K562 (cell line): ENCODE measurements around the gene SIRPA. TPM values are rescaled to one million over a fixed set of nuclear protein-coding genes. Genes with fewer than 3 reads are reported as not detected.

ENCODE experiments used
- ATAC-seq: fragments of 200-7000 bp; cut with Tn5 transposase; 3 replicates; pipeline ENCODE4 v1.9.1; 2020; ENCODE audit warnings: moderate library complexity
- BruUV-seq: library from RNA; stranded (reverse); fragments of 400-500 nt; replicated peaks from 2 replicates; lab custom pipeline; 2021; lab: Mats Ljungman, UMichigan
- CTCF ChIA-PET: fragments of 300-600 bp; formaldehyde crosslinking; extraction: SDS; loops from one replicate; lab custom pipeline; 2021; ENCODE audit warnings: low intra/inter-chr PET ratio; lab: Yijun Ruan, JAX
- POLR2A ChIA-PET: fragments of 300-600, 350-650 bp; sonication (Branson Sonifier 250); formaldehyde crosslinking; extraction: SDS; loops from one replicate; lab custom pipeline; 2021; ENCODE audit warnings: antibody characterized with exemption, inconsistent platforms; lab: Yijun Ruan, JAX
- DNase-seq, 4 experiments: peaks; one replicate each; pipeline versions ENCODE4 v3.0.0 to v3.0.0-alpha.2; 2011 to 2018; ENCODE audit warnings: low spot score in 3 of 4, mixed read lengths in 3 of 4; ENCODE audit errors: extremely low read depth in 1 of 4
- FAIRE-seq: peaks from 2 replicates; lab custom pipeline; 2011; peaks lifted over from hg19 to GRCh38; lab: Jason Lieb, UNC
- H2AFZ ChIP-seq: 2 replicates; pipeline ENCODE4 v1.6.0; 2011; ENCODE audit warnings: low read depth, low read length, control low read depth, inconsistent platforms
- H3K27ac ChIP-seq: fragments of 200-600 bp; 3 replicates; pipeline ENCODE4 v1.8.0; 2011; ENCODE audit warnings: low read depth, mild to moderate bottlenecking, control low read depth, inconsistent platforms, low read length, moderate library complexity, mixed read lengths; ENCODE audit errors: extremely low read depth
- H3K27me3 ChIP-seq, 2 experiments: fragments of 300-600 bp in 1 of 2; 2 replicates in 1 of 2; 3 replicates in 1 of 2; pipeline versions ENCODE4 v1.6.0 to v1.8.0; 2011; ENCODE audit warnings: inconsistent platforms in 2 of 2, low read length in 2 of 2, mild to moderate bottlenecking in 1 of 2, mixed read lengths in 1 of 2, moderate library complexity in 1 of 2; ENCODE audit not compliant: control insufficient read depth in 2 of 2, insufficient read depth in 2 of 2
- H3K36me3 ChIP-seq: fragments of 300-600 bp; 3 replicates; pipeline ENCODE4 v1.8.0; 2011; ENCODE audit warnings: mild to moderate bottlenecking, low read length, inconsistent platforms; ENCODE audit not compliant: control insufficient read depth, insufficient read depth
- H3K4me1 ChIP-seq, 2 experiments: fragments of 200-600 bp in 1 of 2; replicated peaks in 1 of 2; 2 replicates in 1 of 2; 3 replicates in 1 of 2; pipeline versions ENCODE4 v1.5.1 to v1.8.0; 2011; ENCODE audit warnings: inconsistent platforms in 2 of 2, low read length in 2 of 2, mild to moderate bottlenecking in 1 of 2, mixed read lengths in 1 of 2, moderate library complexity in 1 of 2; ENCODE audit not compliant: control insufficient read depth in 2 of 2, insufficient read depth in 2 of 2
- H3K4me2 ChIP-seq: 2 replicates; pipeline ENCODE4 v1.6.1; 2011; ENCODE audit warnings: low read length, control low read depth, inconsistent platforms, mixed read lengths; ENCODE audit not compliant: insufficient read depth
- H3K4me3 ChIP-seq: fragments of 200-600 bp; sonication (generic), shearing (Covaris generic); 2 replicates; pipeline ENCODE4 v1.5.1; 2016; ENCODE audit warnings: control low read depth, inconsistent platforms
- H3K79me2 ChIP-seq: fragments of 200-600 bp; 3 replicates; pipeline ENCODE4 v1.8.0; 2011; ENCODE audit warnings: low read length, inconsistent platforms; ENCODE audit not compliant: control insufficient read depth, insufficient read depth
- H3K9ac ChIP-seq, 2 experiments: 2 replicates each; pipeline versions ENCODE4 v1.6.0 to v1.6.1; 2011; ENCODE audit warnings: low read depth in 2 of 2, low read length in 2 of 2, control low read depth in 1 of 2, inconsistent platforms in 1 of 2, mild to moderate bottlenecking in 1 of 2, mixed read lengths in 1 of 2; ENCODE audit not compliant: insufficient read depth in 1 of 2
- H3K9me1 ChIP-seq: one replicate; pipeline ENCODE4 v1.6.0; 2011; ENCODE audit warnings: inconsistent platforms, mild to moderate bottlenecking, low read length, moderate library complexity; ENCODE audit not compliant: control insufficient read depth, insufficient read depth
- H3K9me3 ChIP-seq: replicated peaks from 2 replicates; pipeline ENCODE4 v1.5.1; 2011; ENCODE audit warnings: low read depth, low read length, inconsistent platforms; ENCODE audit not compliant: control insufficient read depth, insufficient read depth
- H4K20me1 ChIP-seq: replicated peaks from 2 replicates; pipeline ENCODE4 v1.6.1; 2011; ENCODE audit warnings: low read length, inconsistent platforms, mixed read lengths; ENCODE audit not compliant: control insufficient read depth, insufficient read depth
- BMI1 ChIP-seq: fragments of 150-350 bp; IDR thresholded peaks from 2 replicates; pipeline ENCODE4 v1.6.1; 2014; ENCODE audit warnings: low read length
- BRF1 ChIP-seq: IDR thresholded peaks from 3 replicates; pipeline ENCODE4 v1.6.1; 2011; ENCODE audit warnings: borderline replicate concordance, mild to moderate bottlenecking; ENCODE audit not compliant: insufficient read length; ENCODE audit errors: extremely low read depth
- SUPT5H ChIP-seq: fragments of 450-650 bp; IDR thresholded peaks from 2 replicates; pipeline ENCODE4 v1.6.1; 2016
- TEAD4 ChIP-seq, 2 experiments: sonication (generic) in 1 of 2; formaldehyde crosslinking in 1 of 2; IDR thresholded peaks; 2 replicates each; pipeline versions ENCODE4 v1.6.1 to v1.8.0; 2012 to 2022; ENCODE audit warnings: borderline replicate concordance in 1 of 2, inconsistent platforms in 1 of 2, low read length in 1 of 2, mild to moderate bottlenecking in 1 of 2, missing genetic modification reagents in 1 of 2
- ZKSCAN8 ChIP-seq: fragments of 200-800 bp; sonication (Bioruptor generic); IDR thresholded peaks from 2 replicates; pipeline ENCODE4 v1.6.1; 2016; ENCODE audit warnings: missing genetic modification characterization, missing compliant biosample characterization
- ZNF695 ChIP-seq: fragments of 450-650 bp; formaldehyde crosslinking; IDR thresholded peaks from 2 replicates; pipeline ENCODE4 v1.4.0; 2020; ENCODE audit warnings: mild to moderate bottlenecking, moderate library complexity
- WGBS: fragments of 100-300 bp; shearing (Covaris generic); methylation state at CpG from one replicate; pipeline ENCODE4 v1.1.6; 2016; ENCODE audit warnings: low coverage, mixed read lengths; ENCODE audit not compliant: insufficient coverage; ENCODE audit errors: missing lambda C conversion rate; 5-methylcytosine and 5-hydroxymethylcytosine counted together
- in situ Hi-C: fragments of 300-500 bp; cut with MboI; formaldehyde crosslinking; loops from 4 replicates; pipeline ENCODE4 v1.15.0; 2018; ENCODE audit warnings: inconsistent platforms, mixed read lengths
- intact Hi-C: fragments of 100-400 bp; cut with micrococcal nuclease; formaldehyde crosslinking; loops from 2 replicates; pipeline ENCODE4 v1.14.2; 2022
- polyA plus RNA-seq, 8 experiments: library from polyadenylated mRNA; depleted of rRNA in 4 of 8; stranded (reverse) in 5 of 8; unstranded in 3 of 8; fragments of >200 nt; fragmentation: Nextera tagmentation in 2 of 8; fragmentation: Illumina TruSeq in 1 of 8; extraction: Ambion mirVana in 2 of 8; extraction: Trizol in 1 of 8; gene quantifications; 2 replicates each; pipeline versions ENCODE4 v1.2.1 to v1.2.3, GENCODE V29; 2011 to 2014; ENCODE audit warnings: inconsistent platforms in 1 of 8, missing spikeins in 1 of 8
- total RNA-seq, 7 experiments: library from RNA; depleted of rRNA in 6 of 7; stranded (reverse); fragments of >200 nt in 6 of 7; fragmentation: Illumina TruSeq in 2 of 7; extraction: Trizol in 2 of 7; gene quantifications; 2 replicates each; pipeline versions ENCODE4 v1.2.1 to v1.2.3, GENCODE V29; 2011 to 2021; ENCODE audit warnings: low replicate concordance in 1 of 7
- TF ChIP-seq, protein P1 (sequence below): IDR thresholded peaks from 3 replicates; pipeline ENCODE4 v1.6.1; 2011; ENCODE audit warnings: borderline replicate concordance, mild to moderate bottlenecking, moderate library complexity; ENCODE audit not compliant: insufficient read length; ENCODE audit errors: extremely low read depth

Gene SIRPA
- total and polyA plus RNA-seq, 9 of the 15 experiments (the other 6 are each of a cell fraction or from before 2014, with no cell fraction given), result 0.01 to 0.40 (median 0.11) TPM; not detected in 2

GRCh38 chr20:1876975-1877608 lies 18.1 kb upstream of the SIRPA start (continued):
- TF ChIP-seq, protein P1, sequence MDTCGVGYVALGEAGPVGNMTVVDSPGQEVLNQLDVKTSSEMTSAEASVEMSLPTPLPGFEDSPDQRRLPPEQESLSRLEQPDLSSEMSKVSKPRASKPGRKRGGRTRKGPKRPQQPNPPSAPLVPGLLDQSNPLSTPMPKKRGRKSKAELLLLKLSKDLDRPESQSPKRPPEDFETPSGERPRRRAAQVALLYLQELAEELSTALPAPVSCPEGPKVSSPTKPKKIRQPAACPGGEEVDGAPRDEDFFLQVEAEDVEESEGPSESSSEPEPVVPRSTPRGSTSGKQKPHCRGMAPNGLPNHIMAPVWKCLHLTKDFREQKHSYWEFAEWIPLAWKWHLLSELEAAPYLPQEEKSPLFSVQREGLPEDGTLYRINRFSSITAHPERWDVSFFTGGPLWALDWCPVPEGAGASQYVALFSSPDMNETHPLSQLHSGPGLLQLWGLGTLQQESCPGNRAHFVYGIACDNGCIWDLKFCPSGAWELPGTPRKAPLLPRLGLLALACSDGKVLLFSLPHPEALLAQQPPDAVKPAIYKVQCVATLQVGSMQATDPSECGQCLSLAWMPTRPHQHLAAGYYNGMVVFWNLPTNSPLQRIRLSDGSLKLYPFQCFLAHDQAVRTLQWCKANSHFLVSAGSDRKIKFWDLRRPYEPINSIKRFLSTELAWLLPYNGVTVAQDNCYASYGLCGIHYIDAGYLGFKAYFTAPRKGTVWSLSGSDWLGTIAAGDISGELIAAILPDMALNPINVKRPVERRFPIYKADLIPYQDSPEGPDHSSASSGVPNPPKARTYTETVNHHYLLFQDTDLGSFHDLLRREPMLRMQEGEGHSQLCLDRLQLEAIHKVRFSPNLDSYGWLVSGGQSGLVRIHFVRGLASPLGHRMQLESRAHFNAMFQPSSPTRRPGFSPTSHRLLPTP, result no peak
- TF ChIP-seq TEAD4 (IDR thresholded peaks at IDR 0.05; ENCODE audit: low read length), result no peak
- no peak for TF ChIP-seq TEAD4 (CRISPR knock-in tag; IDR thresholded peaks at IDR 0.05; ENCODE audit: borderline replicate concordance)
- no peak for TF ChIP-seq ZNF695 (CRISPR knock-in tag)

- BruUV-seq, result no TSS peak
- CTCF ChIA-PET, result no interaction called here
- FAIRE-seq (no peak), DNase-seq (no peak), ATAC-seq (no peak)
- no peak overlapping the region for H3K9ac ChIP-seq
- H3K27me3 ChIP-seq, result peaks cover 0 to 12% of the 10 kb centered on the region in 2 experiments; a peak in 2 of 5 replicates
- H3K4me2 ChIP-seq, result no peak overlapping the region
- no peak overlapping the region for H3K4me3 ChIP-seq
- no peaks in the 10 kb centered on the region for H3K36me3 ChIP-seq
- no peaks in the 10 kb centered on the region for H4K20me1 ChIP-seq
- no peak overlapping the region for H2AFZ ChIP-seq
- H3K9me1 ChIP-seq, result no peaks in the 10 kb centered on the region
- no peaks in the 10 kb centered on the region for H3K4me1 ChIP-seq
- in situ Hi-C loops, result no loop called here
- H3K27ac ChIP-seq, result no peak overlapping the region
- H3K9me3 ChIP-seq, result no peaks in the 10 kb centered on the region
- no peaks in the 10 kb centered on the region for H3K79me2 ChIP-seq
- WGBS, result 0% methylated on average over 10 of the region's 14 CpGs
- POLR2A ChIA-PET, result no interaction called here
- TF ChIP-seq ZKSCAN8 (no peak), BRF1 (no peak), BMI1 (no peak), SUPT5H (no peak)
- intact Hi-C loops, result no loop called here
Observed at GRCh38 chr20:1877609-1878200, 17.5 kb upstream of the SIRPA start.
